Stimulated activated CD4-positive, alpha-beta T cell treated with anti-CD3 and anti-CD28 coated beads, Interleukin-12 subunit alpha, Interleukin-12 subunit beta, amount 100 ng/mL, for 4 hours (primary cell): ENCODE measurements around the gene FBXL20.
"Not testable (repeated sequence)": the region's sequence is repeated elsewhere in the genome, so short reads cannot be mapped to it uniquely, and the experiment has no call there.

Experiments used
- DNase-seq: peaks from one replicate; pipeline ENCODE4 v3.0.0-alpha.2; 2020

FBXL20 gene

GRCh38 chr17:39325528-39326240 lies 75.7 kb downstream of the FBXL20 start:
- DNase-seq, result no peak

- no peak for DNase-seq
Measured at GRCh38 chr17:39318636-39319035, 82.8 kb downstream of the FBXL20 start.

- DNase-seq, result no peak
Measured at GRCh38 chr17:39306509-39307212, 94.8 kb downstream of the FBXL20 start.

GRCh38 chr17:39305978-39306377 lies 95.4 kb downstream of the FBXL20 start:
- DNase-seq, result no peak

- no peak for DNase-seq
Measured at GRCh38 chr17:39304188-39304587, 97.2 kb downstream of the FBXL20 start.

GRCh38 chr17:39294060-39294459 lies 107.4 kb downstream of the FBXL20 start:
- DNase-seq, result no peak

- not testable (repeated sequence) for DNase-seq
Measured at GRCh38 chr17:39292546-39292945, 108.9 kb downstream of the FBXL20 start.

- DNase-seq, result not testable (repeated sequence)
Measured at GRCh38 chr17:39286513-39286912, 114.9 kb downstream of the FBXL20 start.

GRCh38 chr17:39284685-39285084 lies 116.7 kb downstream of the FBXL20 start:
- DNase-seq, result no peak

- no peak for DNase-seq
Measured at GRCh38 chr17:39283896-39284295, 117.5 kb downstream of the FBXL20 start.

GRCh38 chr17:39283098-39283497 lies 118.3 kb downstream of the FBXL20 start:
- no peak for DNase-seq

GRCh38 chr17:39281806-39282205 lies 119.6 kb downstream of the FBXL20 start:
- no peak for DNase-seq

- DNase-seq, result not testable (repeated sequence)
Measured at GRCh38 chr17:39278246-39278645, 123.2 kb downstream of the FBXL20 start.

- DNase-seq, result no peak
Measured at GRCh38 chr17:39277110-39277509, 124.3 kb downstream of the FBXL20 start.

GRCh38 chr17:39276113-39276512 lies 125.3 kb downstream of the FBXL20 start:
- no peak for DNase-seq

GRCh38 chr17:39271546-39271945 lies 129.9 kb downstream of the FBXL20 start:
- DNase-seq, result no peak

- DNase-seq, result no peak
Measured at GRCh38 chr17:39270923-39271322, 130.5 kb downstream of the FBXL20 start.

GRCh38 chr17:39264119-39264518 lies 137.3 kb downstream of the FBXL20 start:
- no peak for DNase-seq

- DNase-seq, result no peak
Measured at GRCh38 chr17:39261286-39261685, 140.1 kb downstream of the FBXL20 start.

GRCh38 chr17:39252788-39253460 lies 148.5 kb downstream of the FBXL20 start:
- DNase-seq, result no peak

GRCh38 chr17:39251997-39252396 lies 149.4 kb downstream of the FBXL20 start:
- DNase-seq, result no peak

GRCh38 chr17:39250076-39250475 lies 151.3 kb downstream of the FBXL20 start:
- DNase-seq, result not testable (repeated sequence)

- no peak for DNase-seq
Measured at GRCh38 chr17:39246274-39246673, 155.2 kb downstream of the FBXL20 start.
